DND-41 (cell line): Measurements from ENCODE around the gene BAX.

Experiments used
- ATAC-seq: fragments of 200-7000 bp; cut with Tn5 transposase; 3 replicates; pipeline ENCODE4 v1.9.1; 2021; ENCODE audit warnings: low read depth; ENCODE audit not compliant: insufficient read depth
- DNase-seq: peaks from one replicate; pipeline ENCODE4 v3.0.0-alpha.2; 2020
- H2AFZ ChIP-seq: 2 replicates; pipeline ENCODE4 v1.6.0; 2012; ENCODE audit warnings: low read depth, low read length
- H3K27ac ChIP-seq: 2 replicates; pipeline ENCODE4 v1.5.1; 2012; ENCODE audit warnings: low read length, inconsistent platforms
- H3K27me3 ChIP-seq: fragments of 200-600 bp; sonication (generic); 2 replicates; pipeline ENCODE4 v1.6.0; 2012; ENCODE audit warnings: low read length, mild to moderate bottlenecking, inconsistent platforms; ENCODE audit not compliant: insufficient read depth, poor library complexity
- H3K36me3 ChIP-seq: 2 replicates; pipeline ENCODE4 v1.5.1; 2012; ENCODE audit warnings: low read length, inconsistent platforms; ENCODE audit not compliant: insufficient read depth
- H3K4me1 ChIP-seq: 2 replicates; pipeline ENCODE4 v1.5.1; 2012; ENCODE audit warnings: mild to moderate bottlenecking, low read length; ENCODE audit not compliant: insufficient read depth
- H3K4me2 ChIP-seq: 2 replicates; pipeline ENCODE4 v1.6.0; 2012; ENCODE audit warnings: mild to moderate bottlenecking, moderate library complexity, low read length, inconsistent platforms; ENCODE audit not compliant: insufficient read depth
- H3K4me3 ChIP-seq, 2 experiments: fragments of 200-600 bp in 1 of 2; shearing (Covaris generic) in 1 of 2; 2 replicates each; pipeline ENCODE4 v1.5.1; 2012 to 2016; ENCODE audit warnings: inconsistent platforms in 2 of 2, low read length in 2 of 2, mild to moderate bottlenecking in 2 of 2, low read depth in 1 of 2, moderate library complexity in 1 of 2
- H3K79me2 ChIP-seq: 2 replicates; pipeline ENCODE4 v1.6.0; 2012; ENCODE audit warnings: low read length, inconsistent platforms; ENCODE audit not compliant: insufficient read depth
- H3K9ac ChIP-seq: 2 replicates; pipeline ENCODE4 v1.6.0; 2012; ENCODE audit warnings: low read depth, mild to moderate bottlenecking, inconsistent platforms, low read length, moderate library complexity
- H3K9me3 ChIP-seq: 2 replicates; pipeline ENCODE4 v1.5.1; 2012; ENCODE audit warnings: low read length, moderate library complexity, mild to moderate bottlenecking, inconsistent platforms; ENCODE audit not compliant: insufficient read depth, severe bottlenecking
- H4K20me1 ChIP-seq: 2 replicates; pipeline ENCODE4 v1.6.0; 2012; ENCODE audit warnings: low read length; ENCODE audit not compliant: insufficient read depth
- EZH2 ChIP-seq: IDR thresholded peaks from 3 replicates; pipeline ENCODE4 v1.6.1; 2012; ENCODE audit warnings: borderline replicate concordance, low read depth, mild to moderate bottlenecking, moderate library complexity, low read length, inconsistent platforms; ENCODE audit not compliant: severe bottlenecking
- TF ChIP-seq, protein P1 (sequence below): IDR thresholded peaks from 2 replicates; pipeline ENCODE4 v1.5.1; 2012; ENCODE audit warnings: borderline replicate concordance, low read length, moderate library complexity, mild to moderate bottlenecking; ENCODE audit not compliant: poor library complexity, severe bottlenecking; ENCODE audit errors: extremely low read depth

The BAX gene

GRCh38 chr19:48997972-48998371, 43.3 kb downstream of the BAX start:
- Histone ChIP-seq H3K4me3 (no peak overlapping the region), H3K27me3 (no peaks in the 10 kb centered on the region), H3K9ac (no peak overlapping the region), H3K79me2 (peaks cover 68% of the 10 kb centered on the region), H3K36me3 (peaks cover 44% of the 10 kb centered on the region), H2AFZ (no peak overlapping the region), H3K4me2 (no peak overlapping the region), H3K27ac (peak overlapping the region; percentile 29; the same call in 1 of the 2 replicates), H4K20me1 (peaks cover 34% of the 10 kb centered on the region), H3K9me3 (no peaks in the 10 kb centered on the region), H3K4me1 (peaks cover 23% of the 10 kb centered on the region)
- DNase-seq (peak; percentile 55), ATAC-seq (no peak)
- no peak for TF ChIP-seq EZH2
- TF ChIP-seq, protein P1, sequence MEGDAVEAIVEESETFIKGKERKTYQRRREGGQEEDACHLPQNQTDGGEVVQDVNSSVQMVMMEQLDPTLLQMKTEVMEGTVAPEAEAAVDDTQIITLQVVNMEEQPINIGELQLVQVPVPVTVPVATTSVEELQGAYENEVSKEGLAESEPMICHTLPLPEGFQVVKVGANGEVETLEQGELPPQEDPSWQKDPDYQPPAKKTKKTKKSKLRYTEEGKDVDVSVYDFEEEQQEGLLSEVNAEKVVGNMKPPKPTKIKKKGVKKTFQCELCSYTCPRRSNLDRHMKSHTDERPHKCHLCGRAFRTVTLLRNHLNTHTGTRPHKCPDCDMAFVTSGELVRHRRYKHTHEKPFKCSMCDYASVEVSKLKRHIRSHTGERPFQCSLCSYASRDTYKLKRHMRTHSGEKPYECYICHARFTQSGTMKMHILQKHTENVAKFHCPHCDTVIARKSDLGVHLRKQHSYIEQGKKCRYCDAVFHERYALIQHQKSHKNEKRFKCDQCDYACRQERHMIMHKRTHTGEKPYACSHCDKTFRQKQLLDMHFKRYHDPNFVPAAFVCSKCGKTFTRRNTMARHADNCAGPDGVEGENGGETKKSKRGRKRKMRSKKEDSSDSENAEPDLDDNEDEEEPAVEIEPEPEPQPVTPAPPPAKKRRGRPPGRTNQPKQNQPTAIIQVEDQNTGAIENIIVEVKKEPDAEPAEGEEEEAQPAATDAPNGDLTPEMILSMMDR: peak; percentile 72

DNA sequence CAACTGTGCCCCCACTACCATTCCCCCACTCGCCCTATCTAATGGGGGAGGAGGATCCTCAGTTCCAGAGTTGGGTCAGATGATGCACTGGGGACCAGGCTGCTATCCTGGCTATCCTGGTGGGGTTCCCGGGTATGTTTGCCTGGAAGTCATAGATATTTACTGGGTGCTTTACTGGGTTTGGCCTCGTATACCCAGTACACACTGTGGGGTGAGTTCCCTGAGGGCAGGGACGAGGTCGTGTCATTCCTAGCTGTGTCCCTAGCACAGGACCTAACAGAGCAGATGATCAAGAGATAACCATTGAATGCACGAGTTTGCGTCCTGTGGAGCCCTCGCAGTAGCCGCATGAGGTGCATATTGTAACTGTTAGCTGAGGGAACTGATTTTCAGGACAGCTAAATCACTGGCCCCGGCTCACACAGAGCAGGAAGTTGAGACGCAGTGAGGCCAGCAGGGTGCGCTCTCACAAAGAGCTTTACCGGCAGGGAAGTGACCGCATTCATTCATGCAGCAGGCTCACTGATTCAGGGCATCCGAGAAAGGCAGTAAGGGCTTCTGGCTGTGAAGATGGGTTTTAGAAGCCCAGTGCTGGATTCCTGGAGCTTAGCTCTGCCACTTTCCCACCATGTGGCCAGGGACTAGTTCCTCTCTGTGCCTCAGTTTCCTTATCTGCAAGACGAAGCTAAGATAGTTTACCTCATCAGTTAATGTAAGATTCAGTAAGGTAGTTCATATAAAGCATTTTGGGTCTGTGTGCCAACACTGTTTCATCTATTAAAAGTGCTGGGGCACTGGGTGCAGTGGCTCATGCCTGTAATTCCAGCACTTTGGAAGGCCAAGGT, 45.0 kb downstream of the BAX start:
- Histone ChIP-seq H3K9me3 (no peaks in the 10 kb centered on the region), H3K27me3 (no peaks in the 10 kb centered on the region), H3K4me2 (no peak overlapping the region), H3K9ac (no peak overlapping the region), H3K79me2 (peaks cover 57% of the 10 kb centered on the region), H3K36me3 (peaks cover 61% of the 10 kb centered on the region), H4K20me1 (peaks cover 34% of the 10 kb centered on the region), H3K4me3 (no peak overlapping the region), H3K27ac (no peak overlapping the region), H3K4me1 (peaks cover 17% of the 10 kb centered on the region), H2AFZ (no peak overlapping the region)
- DNase-seq: peak; percentile 62
- TF ChIP-seq, protein P1: peak; percentile 77
- TF ChIP-seq EZH2: no peak
- ATAC-seq: peak; percentile 80

GRCh38 chr19:49004133-49004532, 49.5 kb downstream of the BAX start:
- Histone ChIP-seq H3K4me1 (no peaks in the 10 kb centered on the region), H2AFZ (no peak overlapping the region), H3K27me3 (no peaks in the 10 kb centered on the region), H3K36me3 (peaks cover 80% of the 10 kb centered on the region), H3K9ac (no peak overlapping the region), H3K9me3 (no peaks in the 10 kb centered on the region), H4K20me1 (peaks cover 15% of the 10 kb centered on the region), H3K4me2 (no peak overlapping the region), H3K4me3 (no peak overlapping the region), H3K79me2 (peaks cover 14% of the 10 kb centered on the region), H3K27ac (no peak overlapping the region)
- DNase-seq: no peak
- no peak for TF ChIP-seq EZH2
- TF ChIP-seq, protein P1: no peak
- ATAC-seq: no peak
